HK-2 (cell line): ENCODE data around the gene RFX5.
"Not testable (repeated sequence)": the region's sequence is repeated elsewhere in the genome, so short reads cannot be mapped to it uniquely, and the experiment has no call there.

Experiments used
- DNase-seq: peaks from one replicate; pipeline ENCODE4 v3.0.0-alpha.2; 2018; ENCODE audit not compliant: unreplicated experiment

RFX5 gene

GRCh38 chr1:151346769-151347522 lies at the start of gene RFX5:
Gene RFX5, minus strand, starts transcription at chr1:151347252. Its CDS starts 932 bp downstream, at chr1:151346320.
- peak; percentile 94 for DNase-seq

GRCh38 chr1:151396265-151396664 lies 49.2 kb upstream of the RFX5 start:
- not testable (repeated sequence) for DNase-seq

- no peak for DNase-seq
These were observed 46.5 kb upstream of the RFX5 start for GRCh38 chr1:151393583-151393982.

- DNase-seq, result no peak
These were observed 44.1 kb upstream of the RFX5 start for GRCh38 chr1:151391079-151391563.

- not testable (repeated sequence) for DNase-seq
These were observed 43.4 kb upstream of the RFX5 start for GRCh38 chr1:151390221-151391078.

- DNase-seq, result no peak
These were observed 39.0 kb upstream of the RFX5 start for GRCh38 chr1:151386002-151386401.

GRCh38 chr1:151384584-151384983 lies 37.5 kb upstream of the RFX5 start:
- no peak for DNase-seq

- no peak for DNase-seq
These were observed 30.3 kb upstream of the RFX5 start for GRCh38 chr1:151377150-151377884.

- no peak for DNase-seq
These were observed 26.1 kb upstream of the RFX5 start for GRCh38 chr1:151373196-151373595.

GRCh38 chr1:151372058-151372934 lies 25.2 kb upstream of the RFX5 start, which contains the start of gene SELENBP1:
Gene SELENBP1, minus strand, starts transcription at chr1:151372705. Its CDS starts 64 bp downstream, at chr1:151372641.
- DNase-seq, result peak; percentile 65

GRCh38 chr1:151371370-151372057 lies 24.5 kb upstream of the RFX5 start:
- DNase-seq, result peak; percentile 47

GRCh38 chr1:151370211-151370911 lies 23.3 kb upstream of the RFX5 start:
- no peak for DNase-seq

GRCh38 chr1:151369621-151370048 lies 22.6 kb upstream of the RFX5 start:
- DNase-seq, result no peak

- DNase-seq, result no peak
These were observed 22.2 kb upstream of the RFX5 start for GRCh38 chr1:151369302-151369610.

- DNase-seq, result no peak
These were observed 21.6 kb upstream of the RFX5 start for GRCh38 chr1:151368393-151369301.

- no peak for DNase-seq
These were observed 20.8 kb upstream of the RFX5 start for GRCh38 chr1:151367658-151368392.

GRCh38 chr1:151364996-151365395 lies 17.9 kb upstream of the RFX5 start:
- no peak for DNase-seq
